BJ (cell line): ENCODE measurements around the gene FZD2. TPM values are rescaled to one million over a fixed set of nuclear protein-coding genes. Genes with fewer than 3 reads are reported as not detected.

ENCODE experiments used
- CTCF ChIA-PET: fragments of 350-600 bp; formaldehyde crosslinking; extraction: SDS; loops from one replicate; lab custom pipeline; 2021; ENCODE audit warnings: antibody characterized with exemption, inconsistent platforms; lab: Yijun Ruan, JAX
- POLR2A ChIA-PET: fragments of 300-600 bp; sonication (Branson Sonifier 250); formaldehyde crosslinking; extraction: SDS; loops from one replicate; lab custom pipeline; 2021; ENCODE audit warnings: antibody characterized with exemption; lab: Charles Lee
- DNase-seq: peaks from one replicate; pipeline ENCODE4 v3.0.0-alpha.2; 2011; ENCODE audit warnings: low read depth
- H3K27me3 ChIP-seq: 2 replicates; pipeline ENCODE4 v1.6.0; 2011; ENCODE audit warnings: low read length; ENCODE audit not compliant: control insufficient read depth, insufficient read depth
- H3K36me3 ChIP-seq: 2 replicates; pipeline ENCODE4 v1.5.1; 2011; ENCODE audit warnings: low read length; ENCODE audit not compliant: control insufficient read depth, insufficient read depth
- H3K4me3 ChIP-seq: 2 replicates; pipeline ENCODE4 v1.5.1; 2011; ENCODE audit warnings: low read depth, mild to moderate bottlenecking, control low read depth, low read length
- CTCF ChIP-seq: IDR thresholded peaks from 2 replicates; pipeline ENCODE4 v1.5.1; 2011; ENCODE audit warnings: low read depth, mild to moderate bottlenecking, control low read depth, inconsistent platforms, low read length, moderate library complexity; ENCODE audit not compliant: insufficient read depth
- polyA plus RNA-seq: library from polyadenylated mRNA; depleted of rRNA; stranded (reverse); fragments of >200 nt; gene quantifications from 2 replicates; pipeline ENCODE4 v1.2.3, GENCODE V29; 2011

FZD2 gene
- polyA plus RNA-seq, 1 experiment = 93.1 TPM

GRCh38 chr17:44591206-44591605 is 33.9 kb downstream of the FZD2 start:
- TF ChIP-seq CTCF = no peak
- Histone ChIP-seq H3K4me3 (no peak overlapping the region), H3K36me3 (no peaks in the 10 kb centered on the region), H3K27me3 (no peaks in the 10 kb centered on the region)
- ChIA-PET CTCF (no interaction called here), POLR2A (no interaction called here)
- no peak for DNase-seq

GRCh38 chr17:44593156-44593555 is 35.9 kb downstream of the FZD2 start:
- CTCF ChIA-PET = interaction anchor here (1.0 to 1.3 kb wide), 3 partner anchors 11 to 217 kb away, joined by 3 to 4 read pairs (median 4); no protein-coding TSS in a partner anchor
- no peak for TF ChIP-seq CTCF
- POLR2A ChIA-PET = no interaction called here
- Histone ChIP-seq H3K4me3 (no peak overlapping the region), H3K27me3 (no peaks in the 10 kb centered on the region), H3K36me3 (no peaks in the 10 kb centered on the region)
- no peak for DNase-seq

GRCh38 chr17:44595216-44595775 is 38.0 kb downstream of the FZD2 start:
- no peak for DNase-seq
- ChIA-PET CTCF (interaction anchor here (0.9 kb wide), 1 partner anchor 28 kb away, joined by 3 read pairs; no protein-coding TSS in a partner anchor), POLR2A (no interaction called here)
- Histone ChIP-seq H3K27me3 (no peaks in the 10 kb centered on the region), H3K4me3 (no peak overlapping the region), H3K36me3 (no peaks in the 10 kb centered on the region)
- TF ChIP-seq CTCF = no peak

- no peak for TF ChIP-seq CTCF
- ChIA-PET CTCF (interaction anchor here (1.2 kb wide), 1 partner anchor 64 kb away, joined by 4 read pairs; no protein-coding TSS in a partner anchor), POLR2A (no interaction called here)
- H3K27me3 ChIP-seq = no peaks in the 10 kb centered on the region
- H3K4me3 ChIP-seq = no peak overlapping the region
- no peak for DNase-seq
- no peaks in the 10 kb centered on the region for H3K36me3 ChIP-seq
Measured at GRCh38 chr17:44598329-44598728, 41.0 kb downstream of the FZD2 start.

- no peak for TF ChIP-seq CTCF
- DNase-seq = no peak
- H3K36me3 ChIP-seq = no peaks in the 10 kb centered on the region
- POLR2A ChIA-PET = no interaction called here
- CTCF ChIA-PET = interaction anchor here (1.1 to 1.2 kb wide), 2 partner anchors 12 to 65 kb away, joined by 4 read pairs; no protein-coding TSS in a partner anchor
- no peak overlapping the region for H3K4me3 ChIP-seq
- no peaks in the 10 kb centered on the region for H3K27me3 ChIP-seq
Measured at GRCh38 chr17:44598932-44599297, 41.6 kb downstream of the FZD2 start.
